Stimulated activated CD8-positive, alpha-beta memory T cell treated with anti-CD3 and anti-CD28 coated beads, Interleukin-2, amount 100 ng/mL, for 1 hour (primary cell): ENCODE data around the gene TRIO.

Experiments
- DNase-seq, 2 donors: peaks; one replicate each; pipeline ENCODE4 v3.0.0-alpha.2; 2020; ENCODE audit warnings: low read depth in 2 of 2

TRIO gene

DNA sequence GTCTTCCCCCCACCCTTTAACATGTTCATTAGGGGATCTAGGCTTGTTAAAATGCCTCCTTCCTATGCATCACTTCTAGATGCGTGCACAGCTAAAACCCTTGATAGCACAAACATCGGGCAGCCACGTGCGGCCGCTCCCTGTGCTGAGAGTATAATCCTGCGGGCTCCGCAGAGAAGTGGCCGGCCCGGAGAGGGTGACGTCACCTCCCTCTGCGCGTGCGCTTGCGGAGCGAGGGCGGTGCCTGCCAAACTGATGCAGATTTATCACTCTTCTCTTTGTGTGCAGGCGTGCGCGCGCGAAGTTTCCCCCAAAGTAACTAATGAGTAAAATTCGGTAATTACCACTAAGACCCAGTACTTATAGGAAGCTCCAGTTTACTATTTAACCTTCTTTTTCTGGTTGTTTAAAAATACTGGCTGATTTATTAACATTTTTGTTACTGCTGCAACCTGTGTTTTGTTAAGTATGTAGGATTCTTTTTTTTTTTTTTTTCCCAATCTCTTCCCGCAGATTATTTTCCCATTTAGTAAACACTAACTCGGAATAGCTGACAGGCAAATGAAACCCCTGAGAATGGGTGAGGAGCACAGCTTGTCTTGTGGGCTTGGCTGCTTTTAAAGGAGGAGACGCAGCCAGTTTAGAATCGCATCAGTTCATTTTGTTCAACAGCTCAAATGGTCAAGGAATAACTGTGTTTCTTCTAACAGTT lies 121.6 kb downstream of the TRIO start:
- peak; percentile 46 to 48 for DNase-seq

DNA sequence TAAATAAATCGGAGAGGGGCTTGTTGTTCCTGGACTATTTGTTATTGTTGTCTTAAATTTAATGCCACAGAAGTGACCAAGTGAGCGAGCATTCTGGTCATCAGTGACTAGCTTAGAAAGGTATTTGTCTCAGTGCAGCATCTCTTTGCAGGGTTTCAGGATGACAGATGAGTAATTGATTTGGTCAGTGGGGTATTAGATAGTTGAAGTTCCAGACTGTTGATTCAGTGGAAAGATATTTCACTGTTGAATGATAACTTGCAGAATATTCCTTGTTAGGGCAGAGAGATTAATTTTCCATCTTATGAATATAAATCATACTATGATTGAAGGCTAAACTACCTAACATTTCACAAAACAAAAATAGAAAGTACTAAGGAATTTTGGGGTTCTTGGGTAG lies 122.4 kb downstream of the TRIO start:
- no peak for DNase-seq

GRCh38 chr5:14266171-14266570 lies 123.0 kb downstream of the TRIO start:
- no peak for DNase-seq

DNA sequence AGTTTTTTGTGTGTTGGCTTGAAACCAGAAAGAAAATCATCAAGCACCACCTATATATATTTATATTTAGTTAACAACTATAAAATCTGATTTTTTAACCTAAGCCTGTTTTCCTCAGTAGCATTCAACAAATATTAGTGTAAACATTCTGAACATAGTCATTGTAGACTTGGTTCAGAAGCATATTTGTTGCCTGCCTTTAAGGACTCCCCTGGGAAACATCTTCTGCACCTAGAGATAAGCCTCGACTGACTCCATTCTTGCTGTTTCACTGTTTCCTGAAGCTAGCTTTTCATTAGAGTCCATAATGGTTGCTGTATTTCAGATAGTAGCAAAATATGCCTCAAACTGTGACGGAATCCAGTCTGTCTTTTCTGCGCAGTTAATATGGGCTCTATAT lies 123.5 kb downstream of the TRIO start:
- no peak for DNase-seq

DNA sequence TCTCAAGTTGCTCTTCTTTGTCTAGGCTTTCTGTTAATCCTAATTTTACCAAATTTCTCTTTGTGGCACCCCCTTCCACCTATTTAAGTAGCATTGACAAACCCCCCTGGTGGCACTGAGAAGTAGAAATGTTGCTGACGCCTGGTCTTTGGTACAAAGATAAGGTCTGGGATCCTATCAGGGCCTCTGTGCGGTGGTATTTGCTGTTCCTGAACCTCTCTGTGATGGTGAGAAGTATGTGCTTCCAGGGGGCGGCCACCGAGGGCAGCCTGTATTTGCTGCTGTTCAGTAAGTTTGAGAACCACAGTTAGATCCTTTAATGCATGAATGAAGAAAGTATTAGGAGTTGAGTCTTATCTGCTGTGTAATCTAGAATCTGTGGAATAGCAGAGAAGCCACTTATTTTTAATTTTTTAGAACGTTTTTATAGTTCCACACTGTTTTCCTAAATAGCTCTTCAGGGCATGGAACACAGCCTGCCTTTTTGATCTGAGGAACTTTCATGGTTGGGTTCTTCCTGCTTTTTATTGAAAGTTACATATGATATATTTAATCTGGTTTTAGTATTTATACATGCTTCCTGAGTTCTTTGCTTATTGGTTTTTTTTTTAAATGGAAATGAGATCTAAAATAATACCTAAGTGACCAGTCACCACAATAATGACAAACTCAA lies 124.2 kb downstream of the TRIO start:
- DNase-seq = no peak

DNA sequence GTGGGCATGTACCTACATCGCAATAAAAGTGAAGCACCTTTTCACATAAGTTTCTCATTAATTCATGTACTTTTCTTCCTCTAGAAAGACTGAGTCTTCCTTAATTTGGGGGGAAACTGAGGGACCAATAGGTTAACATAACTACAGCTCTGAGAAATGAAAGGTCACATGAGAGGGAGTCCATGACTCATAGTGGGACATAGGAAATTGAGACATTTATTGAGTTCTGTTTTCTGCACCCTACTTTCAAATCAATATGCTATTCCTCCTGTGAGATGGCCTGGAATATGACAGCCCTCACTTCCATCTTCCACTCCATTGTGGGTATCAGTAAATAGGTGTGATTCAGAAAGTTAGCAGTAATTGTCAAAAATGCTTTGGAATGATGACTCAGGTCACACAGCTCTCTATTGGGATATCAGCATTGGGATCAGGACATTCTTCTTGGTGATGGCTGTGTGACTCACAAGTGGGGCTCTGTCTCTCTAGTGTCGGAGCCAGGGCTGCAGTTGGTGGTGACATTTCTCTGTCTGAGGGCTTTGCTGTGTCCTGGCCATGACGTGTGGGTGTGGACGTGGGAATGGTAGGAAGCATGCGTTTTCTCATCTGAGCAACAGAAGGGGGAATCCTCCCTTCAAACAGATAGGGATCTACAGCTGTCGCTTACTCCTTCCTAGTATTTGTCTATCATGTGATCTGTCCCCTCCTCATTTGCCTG lies 125.0 kb downstream of the TRIO start:
- no peak for DNase-seq

- no peak for DNase-seq
Measured at GRCh38 chr5:14268738-14269137, 125.6 kb downstream of the TRIO start.

DNA sequence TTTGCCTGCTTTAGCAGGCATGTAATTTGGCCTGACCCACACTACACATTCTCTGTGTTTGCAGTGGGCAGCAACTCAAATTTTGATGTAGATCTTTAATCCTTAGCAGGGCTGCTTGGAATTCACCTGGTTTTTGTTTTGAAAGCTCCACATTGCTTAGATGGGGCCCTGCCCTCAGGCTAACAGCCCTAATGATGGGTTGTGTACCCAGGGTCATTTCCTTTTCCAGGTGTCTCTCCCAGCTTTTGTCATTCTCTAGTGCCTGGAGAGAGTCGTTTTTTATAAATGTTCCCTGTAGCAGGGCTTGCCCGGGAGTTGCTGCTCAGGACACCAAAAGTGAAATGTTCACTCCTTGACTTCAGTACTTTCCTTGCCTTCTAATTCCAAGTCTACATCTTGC lies 126.3 kb downstream of the TRIO start:
- no peak for DNase-seq

- no peak for DNase-seq
Measured at GRCh38 chr5:14270209-14270702, 127.1 kb downstream of the TRIO start.

DNA sequence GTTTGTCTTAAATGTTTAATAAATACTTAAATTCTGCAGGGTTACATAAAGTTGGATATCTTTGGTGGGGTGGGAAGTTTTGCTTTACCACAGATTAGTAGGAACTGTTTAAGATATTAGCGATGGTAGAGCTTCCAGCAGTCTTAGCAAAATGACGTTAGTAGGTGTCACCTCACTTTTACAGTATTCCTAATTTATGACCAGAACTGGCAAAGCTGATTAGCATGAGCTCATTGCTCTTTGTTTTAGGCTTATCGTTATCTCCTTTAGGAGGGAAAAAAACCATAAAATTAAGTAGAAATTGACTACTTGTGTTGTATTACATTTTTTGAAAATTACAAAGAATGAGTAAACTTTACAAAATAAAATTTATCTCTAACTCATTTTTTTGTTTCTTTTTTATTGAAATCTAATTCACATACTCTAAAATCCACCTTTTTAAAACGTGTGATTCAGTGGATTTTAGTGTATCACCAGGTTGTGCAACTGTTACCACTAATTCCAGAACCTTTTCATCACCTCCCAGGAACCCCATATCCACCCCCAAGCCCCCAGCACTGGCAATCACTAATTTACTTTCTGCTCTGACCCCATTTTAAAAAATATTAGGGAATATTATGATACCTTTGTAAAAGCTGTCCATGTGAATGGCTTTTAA lies 129.5 kb downstream of the TRIO start:
- DNase-seq = no peak

DNA sequence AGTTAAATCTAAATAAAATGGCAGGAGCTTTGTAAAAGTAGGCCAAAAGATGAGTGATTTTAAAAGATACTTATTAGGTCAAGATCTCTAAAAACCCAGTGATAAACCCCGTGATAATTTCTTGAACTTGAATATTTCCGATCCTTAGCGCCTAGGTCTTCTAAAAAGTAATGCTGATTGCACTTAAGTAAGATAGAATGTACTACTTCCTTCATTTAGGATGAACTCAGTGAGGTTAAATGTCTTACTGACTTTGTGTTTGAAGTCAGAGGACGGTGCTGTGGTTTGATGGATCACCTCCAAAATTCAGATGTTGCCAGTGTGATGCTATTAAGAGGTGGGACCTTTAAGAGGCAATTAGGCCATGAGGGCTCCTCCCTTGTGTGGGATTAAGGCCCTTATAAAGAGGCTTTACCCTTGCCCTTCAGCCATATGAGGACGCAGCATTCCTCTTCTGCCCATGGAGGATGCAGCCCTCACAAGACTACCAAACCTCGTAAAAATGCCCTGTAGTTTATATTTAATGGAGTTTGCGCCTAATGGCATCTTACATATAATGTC lies 130.1 kb downstream of the TRIO start:
- DNase-seq = no peak

DNA sequence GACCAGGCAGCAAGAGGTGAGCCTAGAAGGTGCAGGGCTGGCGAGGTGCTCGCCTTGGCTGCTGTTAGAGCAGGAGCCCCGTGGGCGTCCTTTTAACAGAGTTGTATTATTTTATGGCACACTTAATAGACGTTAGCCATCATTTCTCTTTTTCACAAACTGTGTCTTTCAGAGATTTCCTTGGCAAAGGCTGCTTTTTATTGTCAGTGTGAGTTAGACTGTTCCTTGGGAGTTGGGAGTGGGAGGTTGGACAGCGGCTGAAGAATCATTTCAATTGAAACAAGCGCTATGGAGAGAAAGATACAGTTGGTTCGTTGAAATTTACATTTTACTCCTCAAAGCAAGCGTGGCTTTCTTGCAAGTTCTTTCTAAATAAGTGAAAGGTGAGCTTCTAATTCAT lies 133.2 kb downstream of the TRIO start:
- DNase-seq = no peak

DNA sequence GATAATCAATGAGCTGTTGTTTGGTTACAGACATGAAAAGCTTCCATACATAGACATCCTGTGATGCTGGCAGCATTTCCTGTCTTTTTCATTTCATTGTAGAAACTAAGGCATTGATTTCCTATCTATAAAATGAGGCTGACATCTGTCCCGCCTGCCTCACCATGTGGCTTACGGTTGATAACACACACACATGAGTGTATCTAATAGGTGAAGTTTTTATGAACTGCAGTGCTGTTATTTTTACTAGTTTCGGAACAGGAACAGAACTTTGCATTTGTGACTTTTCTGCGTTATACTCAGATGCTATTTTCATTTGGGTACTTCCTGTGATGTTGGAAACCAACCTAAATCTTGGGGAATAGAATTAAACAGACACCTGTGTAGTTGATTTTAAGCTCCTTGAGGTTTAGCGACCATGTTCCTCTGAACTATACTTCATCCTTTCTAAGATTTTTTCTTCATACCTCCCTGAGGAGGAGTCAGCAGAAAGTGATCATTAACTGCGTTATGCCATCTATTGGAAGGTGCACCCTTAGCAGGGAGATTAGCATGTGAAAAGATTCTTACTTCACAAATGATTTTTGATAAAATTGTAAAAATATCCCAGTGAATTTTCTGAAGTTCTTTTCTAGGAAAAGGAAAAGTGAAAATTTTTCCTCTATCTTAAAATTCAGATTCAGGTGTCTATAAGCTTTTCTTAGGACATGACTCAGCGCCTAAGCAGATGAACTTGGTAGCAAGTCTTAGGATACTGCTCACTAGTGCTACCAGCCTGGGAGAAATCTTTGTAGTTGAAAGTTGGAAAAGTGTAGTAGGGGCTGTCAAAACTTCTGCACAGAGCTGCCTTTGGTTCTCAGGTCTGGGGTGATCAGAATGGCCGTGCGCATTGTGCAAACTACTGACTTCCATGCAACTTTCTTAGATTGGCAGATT lies 134.5 kb downstream of the TRIO start:
- DNase-seq = no peak

- DNase-seq = no peak
Measured at GRCh38 chr5:14280294-14280854, 137.2 kb downstream of the TRIO start.

- DNase-seq = no peak
Measured at GRCh38 chr5:14281746-14282181, 138.6 kb downstream of the TRIO start.

GRCh38 chr5:14283139-14283538 lies 140.0 kb downstream of the TRIO start:
- DNase-seq = no peak

- no peak for DNase-seq
Measured at GRCh38 chr5:14284392-14285148, 141.4 kb downstream of the TRIO start.

GRCh38 chr5:14286007-14286406 lies 142.9 kb downstream of the TRIO start:
- no peak for DNase-seq

- DNase-seq = no peak
Measured at GRCh38 chr5:14286574-14287421, 143.7 kb downstream of the TRIO start.
